CD4-positive, alpha-beta T cell treated with Interleukin-1 beta for 1 hour (primary cell): Measurements from ENCODE around the gene USP3.

Experiments used
- DNase-seq, 2 donors: peaks; one replicate each; pipeline ENCODE4 v3.0.0-alpha.2; 2020 to 2022

The USP3 gene

GRCh38 chr15:63497642-63498467 is 6.5 kb upstream of the USP3 start:
- peak; percentile 84 to 86 for DNase-seq

DNA sequence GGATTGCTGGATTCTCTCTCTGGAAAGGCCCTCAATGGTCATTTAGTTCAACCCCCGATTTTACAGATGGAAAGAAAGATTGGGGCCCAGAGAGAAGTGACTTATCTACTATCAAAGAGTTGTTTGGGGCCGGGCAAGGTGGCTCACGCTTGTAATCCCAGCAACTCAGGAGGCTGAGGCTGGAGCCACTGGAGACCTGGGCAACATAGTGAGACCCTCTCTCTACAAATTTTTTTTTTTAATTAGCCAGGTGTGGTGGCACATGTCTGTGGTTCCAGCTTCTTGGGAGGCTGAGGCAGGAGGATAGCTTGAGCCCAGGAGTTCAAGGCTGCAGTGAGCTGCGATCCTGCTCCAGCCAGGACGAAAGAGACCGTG is 5.2 kb upstream of the USP3 start:
- no peak for DNase-seq

- DNase-seq = no peak
These were observed 4.8 kb upstream of the USP3 start for GRCh38 chr15:63499611-63500010.

DNA sequence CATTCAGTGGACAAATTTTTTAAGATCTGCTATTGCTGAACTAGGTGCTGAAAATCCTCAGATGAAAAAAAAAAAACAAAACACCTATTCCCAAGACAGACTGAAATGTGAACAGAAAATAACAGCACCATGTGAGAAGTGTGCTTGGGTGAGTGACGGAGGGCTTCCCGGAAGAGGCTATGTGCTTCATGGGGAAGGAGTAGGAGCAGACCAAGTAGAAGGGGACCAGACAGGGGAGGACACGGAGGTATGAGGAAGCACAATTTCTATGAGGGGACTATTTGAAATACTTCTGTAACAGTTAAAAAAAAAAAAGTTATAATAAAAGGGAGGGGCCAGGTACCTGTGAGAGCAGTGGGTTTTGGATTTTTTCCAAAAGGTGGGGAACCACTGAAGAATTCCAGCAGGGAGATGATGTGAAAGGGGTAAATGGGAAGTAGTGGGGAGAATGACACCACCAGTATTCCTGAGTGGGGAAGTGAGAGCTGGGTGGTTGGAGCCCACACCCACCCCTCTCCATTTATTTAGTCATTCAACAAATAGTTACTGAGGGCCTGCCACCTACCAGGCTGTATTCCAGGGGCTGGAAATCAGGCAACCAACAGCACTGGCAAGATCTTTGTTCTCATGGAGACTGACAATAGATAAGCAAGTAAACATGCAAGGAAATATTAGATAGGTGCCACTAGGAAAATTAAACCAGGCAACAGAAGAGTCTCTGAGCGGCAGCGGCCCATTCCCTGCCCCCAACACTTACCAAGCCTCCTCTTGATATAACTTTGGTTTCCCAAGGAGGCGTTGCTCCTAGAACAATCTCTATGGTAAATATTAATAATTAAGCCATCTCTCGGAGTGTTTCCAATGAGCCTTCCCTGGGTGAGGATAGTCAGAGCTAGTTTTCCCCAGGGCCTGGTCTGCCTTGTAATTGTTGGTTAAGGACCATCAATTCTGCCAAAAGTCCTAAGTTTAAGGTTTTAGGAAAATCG is 3.8 kb upstream of the USP3 start:
- peak in 1 of 2 donors; percentile 33 for DNase-seq

GRCh38 chr15:63501256-63502089 is 2.9 kb upstream of the USP3 start:
- peak; percentile 55 to 58 for DNase-seq

DNA sequence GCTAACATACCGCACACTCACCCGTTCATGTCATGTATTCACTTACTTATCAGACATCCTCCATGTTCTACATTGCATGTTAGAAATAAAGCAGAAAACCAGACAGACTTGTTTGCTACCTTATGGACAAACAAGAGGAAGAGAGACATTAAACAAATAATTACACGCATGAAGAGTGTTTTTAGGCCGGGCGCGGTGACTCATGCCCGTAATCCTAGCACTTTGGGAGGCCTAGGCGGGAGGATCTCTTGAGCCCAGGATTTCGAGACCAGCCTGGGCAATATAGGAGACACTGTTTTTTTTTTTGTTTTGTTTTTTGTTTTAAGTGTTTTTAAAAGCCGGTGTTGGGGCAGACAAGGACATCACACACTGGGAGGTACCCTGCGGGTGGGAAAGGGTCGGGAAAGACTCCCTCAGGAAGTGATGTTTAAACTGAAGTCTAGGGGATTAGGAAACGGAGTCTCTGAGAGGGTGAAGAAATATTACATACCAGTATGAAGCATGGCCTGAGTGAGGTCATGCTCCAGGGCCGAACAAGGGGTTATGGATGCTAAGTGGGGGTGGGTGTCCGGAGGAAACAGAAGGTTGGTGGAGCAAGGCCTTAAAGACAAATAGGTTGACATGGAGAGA is 2.1 kb upstream of the USP3 start:
- peak in 1 of 2 donors; percentile 42 for DNase-seq

DNA sequence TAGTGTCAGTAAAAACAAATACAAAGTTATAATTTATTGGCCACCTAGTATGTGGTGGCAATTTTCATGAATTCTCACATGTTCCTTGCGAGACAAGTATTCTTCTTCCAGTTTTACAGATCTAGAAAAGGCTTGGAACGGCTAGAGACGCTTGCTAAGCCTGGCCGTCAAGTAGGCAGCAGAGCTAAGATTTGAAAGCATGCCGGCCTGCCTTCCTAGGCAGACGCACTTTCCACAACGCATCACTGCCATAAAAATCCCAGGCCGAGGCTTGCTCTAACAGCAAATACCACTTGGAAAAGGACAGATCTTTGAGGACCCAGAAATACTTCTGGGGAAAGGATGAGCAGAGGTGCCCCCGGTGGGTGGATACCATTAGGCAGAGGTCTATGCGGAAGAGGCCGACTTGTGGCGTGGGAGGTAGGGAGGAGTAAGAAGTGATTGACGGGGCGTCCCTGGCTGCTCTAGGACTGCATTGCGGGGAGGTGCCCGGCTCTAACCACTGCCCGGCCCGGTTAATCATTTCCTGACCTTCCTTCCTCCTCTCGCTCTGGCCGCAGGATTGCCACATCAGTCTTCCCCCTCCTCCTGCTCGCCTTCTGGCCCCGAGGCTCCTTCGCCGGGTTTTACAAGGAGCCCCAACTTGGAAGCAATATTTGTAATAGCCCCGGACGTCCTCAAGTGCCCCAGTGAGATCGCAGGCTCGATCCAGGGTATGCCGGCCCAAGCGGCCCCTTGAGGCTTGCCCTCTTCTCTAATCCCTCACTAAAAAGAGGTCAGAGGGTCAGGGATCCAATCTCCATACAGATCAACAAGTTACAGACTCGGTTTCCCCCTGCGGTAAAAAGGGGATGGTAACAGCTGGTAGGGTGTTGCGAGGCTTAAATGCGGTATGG is 1.3 kb upstream of the USP3 start:
- peak; percentile 84 to 92 for DNase-seq

GRCh38 chr15:63503739-63504246 is 600 bp upstream of the USP3 start:
- DNase-seq = peak; percentile 86 to 92

GRCh38 chr15:63504979-63505841 is 817 bp downstream of the USP3 start:
- peak; percentile 53 to 56 for DNase-seq

DNA sequence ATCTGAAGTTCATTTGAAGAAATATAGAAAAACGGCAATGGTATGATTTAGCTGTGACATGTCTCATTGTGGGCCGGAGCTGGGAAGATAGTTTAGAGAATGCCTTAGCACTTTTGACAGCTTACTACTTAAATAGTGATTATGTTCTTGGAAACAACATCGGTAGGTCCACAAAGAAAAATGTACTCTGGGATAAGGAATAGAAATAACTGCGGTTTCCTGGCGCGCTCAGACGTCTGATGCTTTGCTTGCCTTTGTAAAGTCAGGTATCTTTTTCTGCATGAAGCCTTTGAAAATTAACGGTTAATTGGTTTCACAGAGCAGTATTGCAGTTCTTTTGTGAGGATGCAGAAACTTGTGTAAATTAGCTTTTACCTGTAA is 1.4 kb downstream of the USP3 start:
- no peak for DNase-seq

GRCh38 chr15:63506537-63507035 is 2.2 kb downstream of the USP3 start:
- DNase-seq = peak in 1 of 2 donors; percentile 58

DNA sequence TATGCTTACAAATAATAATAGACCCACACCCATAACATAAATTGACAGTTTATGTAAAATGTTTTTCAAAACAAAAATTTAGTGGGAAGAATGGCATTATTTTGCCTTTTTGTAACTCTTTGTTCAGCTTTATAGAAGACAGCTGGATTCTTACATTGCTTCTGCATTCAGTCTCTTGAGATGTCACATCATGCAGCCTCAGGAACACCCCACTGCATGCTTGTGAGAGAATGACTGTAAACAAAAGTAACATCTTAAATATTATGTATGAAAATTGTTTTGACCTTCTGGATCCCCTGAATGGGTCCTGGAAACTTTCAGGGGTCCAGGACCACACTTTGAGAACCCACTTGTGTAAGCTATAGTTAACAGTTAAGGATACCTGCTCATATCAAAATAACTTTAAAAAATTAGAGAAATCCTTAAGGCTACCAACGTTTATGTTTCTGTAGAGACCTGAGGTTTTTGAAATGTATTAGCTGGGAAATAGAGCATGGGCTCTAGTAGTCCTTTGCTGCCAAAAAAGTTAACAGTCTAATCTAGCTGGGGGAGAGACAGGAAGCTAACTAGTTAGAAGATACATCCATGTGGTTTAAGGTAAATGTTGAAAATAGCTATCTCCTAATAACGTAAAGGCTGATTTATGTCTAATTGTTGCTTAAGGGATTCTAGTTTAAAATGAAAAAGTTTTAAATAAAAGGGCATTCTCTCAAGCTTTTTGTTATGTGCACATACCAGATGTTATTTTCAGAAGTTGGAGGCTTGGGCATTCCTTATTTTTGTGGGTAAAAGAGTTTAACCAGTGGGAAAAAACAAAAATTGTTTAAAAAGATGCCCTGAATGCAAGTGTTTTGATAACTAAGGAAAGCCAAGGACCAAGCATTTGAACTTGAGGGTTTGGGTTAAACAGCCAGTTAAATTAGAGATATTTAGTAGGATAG is 3.8 kb downstream of the USP3 start:
- DNase-seq = no peak

DNA sequence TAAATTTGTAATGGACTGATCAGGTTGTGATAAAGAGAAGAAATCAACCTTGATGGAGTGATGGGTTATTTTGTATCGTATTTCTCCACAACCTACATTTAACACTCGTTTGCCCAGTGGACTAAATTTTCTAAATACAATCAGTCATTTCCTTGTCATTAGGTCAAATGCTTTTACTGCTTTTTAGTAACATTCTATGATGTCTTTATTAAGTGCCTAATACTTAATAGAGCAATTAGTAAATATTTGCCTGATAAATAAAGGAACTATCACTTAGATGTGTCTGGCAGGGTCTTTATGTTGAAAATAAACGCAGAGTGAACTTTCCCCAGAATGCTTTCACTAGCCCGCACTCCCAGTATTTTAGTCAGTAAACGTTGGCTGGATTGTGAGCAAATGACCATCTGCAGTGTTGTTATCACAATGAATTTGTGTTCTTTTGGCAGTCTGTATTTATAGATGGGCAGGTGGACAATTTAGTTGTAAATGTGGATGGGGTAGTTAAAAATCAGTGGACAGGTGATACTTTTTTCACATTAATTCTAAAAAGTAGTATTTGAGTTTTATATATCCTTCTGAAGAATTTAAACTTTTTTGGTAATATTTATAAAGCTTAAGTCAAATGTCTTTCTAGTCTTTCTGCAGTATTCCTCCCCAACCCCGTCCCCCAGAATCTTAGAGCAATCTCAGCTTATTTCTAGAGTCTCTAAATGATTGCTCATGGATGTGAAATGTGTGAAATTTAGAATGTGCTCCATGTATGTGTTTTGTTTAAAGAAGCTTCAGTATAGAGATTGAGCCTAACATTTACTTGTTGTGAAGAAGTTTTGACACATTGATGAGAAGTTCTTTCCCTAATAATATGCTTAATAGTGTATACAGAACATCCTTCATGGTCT is 4.9 kb downstream of the USP3 start:
- DNase-seq = no peak

- DNase-seq = no peak
These were observed 5.9 kb downstream of the USP3 start for GRCh38 chr15:63509955-63510940.

DNA sequence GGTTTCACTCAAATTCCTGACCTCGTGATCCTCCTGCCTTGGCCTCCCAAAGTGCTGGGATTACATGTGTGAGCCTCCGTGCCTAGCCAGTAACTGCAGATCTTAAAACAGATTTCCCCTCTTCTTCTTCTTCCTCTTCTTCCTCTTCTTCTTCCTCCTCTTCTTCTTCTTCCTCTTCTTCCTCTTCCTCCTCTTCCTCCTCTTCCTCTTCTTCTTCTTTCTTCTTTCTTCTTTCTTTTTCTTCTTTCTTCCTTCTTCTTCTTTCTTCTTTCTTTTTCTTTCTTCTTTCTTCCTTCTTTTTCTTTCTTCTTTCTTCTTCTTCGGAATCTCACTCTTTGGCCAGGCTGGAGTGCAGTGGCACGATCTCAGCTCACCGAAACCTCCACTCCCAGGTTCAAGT is 7.8 kb downstream of the USP3 start:
- no peak for DNase-seq

- DNase-seq = no peak
These were observed 8.9 kb downstream of the USP3 start for GRCh38 chr15:63513271-63513670.
